AG08395 (cell line): ENCODE data around the gene MTPN.

Experiments used
- DNase-seq: peaks from one replicate; pipeline ENCODE4 v3.0.0; 2012; ENCODE audit warnings: mixed read lengths, low spot score

Gene MTPN, protein sequence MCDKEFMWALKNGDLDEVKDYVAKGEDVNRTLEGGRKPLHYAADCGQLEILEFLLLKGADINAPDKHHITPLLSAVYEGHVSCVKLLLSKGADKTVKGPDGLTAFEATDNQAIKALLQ

DNA sequence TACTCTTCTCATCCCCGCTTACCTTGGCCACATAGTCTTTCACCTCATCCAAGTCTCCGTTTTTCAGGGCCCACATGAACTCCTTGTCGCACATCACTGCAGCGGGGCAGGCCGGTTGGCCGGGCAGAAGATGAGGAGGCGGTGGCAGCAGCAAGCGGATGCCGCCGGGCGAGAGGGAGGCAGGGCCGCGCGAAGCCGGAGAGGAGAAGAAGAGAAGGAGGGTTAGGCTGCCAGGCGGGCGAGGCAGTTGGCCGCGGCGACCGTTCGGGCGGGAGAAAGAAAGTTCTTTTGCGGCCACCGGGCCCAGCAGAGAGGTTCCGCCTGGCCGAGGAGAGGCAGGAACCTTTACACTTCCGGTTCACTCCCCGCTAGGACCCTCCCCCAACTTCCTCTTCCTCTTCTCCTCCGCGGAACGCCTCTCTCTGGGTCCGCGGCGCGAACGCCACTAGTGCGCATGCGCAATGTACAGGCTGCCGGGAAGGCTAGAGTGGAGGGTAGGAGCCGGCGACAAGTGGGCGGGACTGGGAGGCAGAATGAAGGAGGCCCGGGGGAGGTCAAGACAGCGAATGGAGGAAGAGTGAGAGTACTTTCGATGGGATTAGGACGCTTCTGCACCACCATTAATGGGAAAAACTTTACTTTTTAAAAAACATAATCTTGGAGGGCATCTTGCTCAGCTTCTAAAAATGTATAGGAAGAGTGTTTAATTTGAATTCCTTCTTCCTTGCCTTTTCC is at the start of gene MTPN:
Gene MTPN, minus strand, starts transcription at position 353 of the 735 bp plus-strand sequence. Its CDS starts 259 bp downstream, at position 94.
- DNase-seq = peak; percentile 98

DNA sequence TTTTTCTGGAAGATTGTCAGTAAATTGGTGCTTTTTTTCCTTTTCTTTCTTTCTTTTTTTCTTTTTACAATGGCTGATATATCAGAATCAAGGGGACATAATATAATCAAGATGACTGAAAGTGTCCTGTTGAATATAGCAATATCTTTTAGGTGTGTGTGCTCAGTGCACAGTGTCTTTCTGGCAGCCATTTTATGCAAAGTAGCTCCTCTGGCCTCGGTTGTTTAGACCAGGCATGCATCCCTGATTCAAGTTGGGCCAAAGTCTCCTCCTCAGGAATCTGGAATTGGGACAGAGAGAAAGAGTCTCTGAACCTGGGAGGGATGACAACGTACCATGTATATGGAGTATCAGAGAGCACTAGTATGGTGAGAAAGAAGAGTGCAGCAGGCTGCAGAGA is 49.0 kb upstream of the MTPN start:
- DNase-seq = no peak

DNA sequence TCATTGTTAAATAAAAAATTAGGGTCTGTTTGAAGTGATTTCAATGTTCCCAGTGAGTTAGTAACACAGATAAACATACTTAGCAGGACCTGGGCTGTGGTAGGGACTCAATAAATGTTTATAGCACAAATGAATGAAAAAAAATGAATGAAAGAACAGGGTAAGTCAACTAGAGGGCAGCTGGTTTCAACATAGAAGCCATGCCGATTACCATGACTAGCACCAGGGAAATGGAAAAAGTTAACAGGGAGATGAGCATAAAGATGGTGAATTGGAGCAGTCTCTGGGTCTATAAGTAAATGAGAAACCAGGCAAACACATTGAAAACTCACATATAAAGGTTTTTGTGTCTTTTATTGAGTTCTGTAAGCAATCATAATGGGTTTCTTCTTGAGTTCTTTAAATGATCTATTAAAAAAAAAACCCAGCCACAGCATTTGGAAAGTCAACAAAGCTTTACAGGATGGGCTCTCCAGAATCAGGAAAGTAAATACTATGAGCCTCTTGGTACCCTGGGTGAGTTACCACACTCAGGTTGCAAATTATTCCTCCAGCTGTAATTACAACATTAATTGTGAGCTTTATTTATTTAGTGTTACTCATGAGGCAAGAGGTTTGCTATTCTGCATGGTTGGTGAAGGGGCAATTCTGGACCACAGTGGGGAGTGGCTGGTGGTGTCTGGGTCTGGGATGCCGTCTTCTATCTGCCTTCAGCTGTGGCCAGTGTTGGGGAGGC is 46.1 kb upstream of the MTPN start:
- no peak for DNase-seq

DNA sequence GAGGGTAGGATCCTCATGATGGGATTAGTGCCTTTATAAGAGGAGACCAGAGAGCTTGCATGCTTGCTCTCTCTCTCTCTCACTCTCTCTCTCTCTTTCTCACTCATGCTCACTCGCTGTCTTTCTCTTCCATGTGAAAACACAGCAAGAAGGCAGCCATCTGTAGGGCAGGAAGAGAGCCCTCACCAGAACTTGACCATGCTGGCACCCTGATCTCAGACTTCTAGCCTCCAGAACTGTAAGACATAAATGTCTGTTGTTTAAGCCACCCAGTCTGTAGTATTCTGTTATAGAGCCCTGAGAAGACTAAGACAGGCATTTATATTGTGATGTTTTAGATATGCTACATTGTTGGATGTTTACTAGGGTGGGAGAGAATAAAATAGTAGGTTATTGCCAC is 43.4 kb upstream of the MTPN start:
- DNase-seq = no peak

DNA sequence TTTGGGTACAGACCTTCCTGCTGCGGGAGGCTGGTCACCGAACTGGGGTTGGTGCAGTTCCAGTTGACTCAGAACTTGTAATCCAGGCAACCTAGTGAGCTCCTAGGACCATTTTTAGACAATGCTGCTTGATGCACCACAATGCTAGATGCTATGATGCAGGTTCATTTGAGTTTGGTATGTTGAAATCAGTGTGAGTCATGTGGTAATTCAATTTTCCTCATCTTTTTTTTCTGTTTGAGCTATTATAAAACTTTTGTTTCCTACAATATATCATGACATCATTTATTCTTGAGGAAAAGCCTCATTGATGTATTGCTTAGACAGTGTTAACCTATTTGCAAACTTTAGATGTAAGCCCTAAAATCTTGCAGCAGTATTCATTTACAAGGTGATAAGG is 40.9 kb upstream of the MTPN start:
- DNase-seq = peak; percentile 21

DNA sequence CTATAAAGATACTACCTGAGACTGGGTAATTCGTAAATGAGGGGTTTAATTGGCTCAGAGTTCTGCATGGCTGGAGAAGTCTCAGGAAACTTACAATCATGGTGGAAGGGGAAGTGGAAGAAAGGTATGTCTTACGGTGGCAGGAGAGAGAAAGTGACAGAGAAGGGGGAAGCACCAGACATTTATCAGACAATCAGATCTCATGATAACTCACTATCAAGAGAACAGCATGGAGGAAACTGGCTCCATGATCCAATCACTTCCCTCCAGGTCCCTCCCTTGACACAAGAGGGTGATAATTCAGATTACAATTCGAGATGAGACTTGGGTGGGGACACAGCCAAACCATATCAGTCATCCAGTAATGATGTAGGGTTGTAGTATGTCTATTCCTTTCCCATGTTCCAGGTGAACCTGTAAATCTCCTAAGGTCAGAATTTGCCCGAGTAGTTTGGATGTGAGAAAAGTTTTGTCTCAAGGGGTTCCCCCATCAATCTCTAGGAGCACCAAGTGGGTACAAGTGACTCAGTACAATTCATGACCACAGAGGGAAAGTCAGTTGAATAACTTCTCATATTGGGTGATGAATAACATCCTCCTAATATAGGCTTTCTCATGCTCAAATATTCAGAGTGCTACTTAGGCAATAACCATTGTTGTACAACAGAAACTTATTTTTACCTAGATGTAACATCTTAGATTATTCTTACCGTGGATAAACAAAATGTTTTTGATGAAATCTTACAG is 39.7 kb upstream of the MTPN start:
- no peak for DNase-seq

DNA sequence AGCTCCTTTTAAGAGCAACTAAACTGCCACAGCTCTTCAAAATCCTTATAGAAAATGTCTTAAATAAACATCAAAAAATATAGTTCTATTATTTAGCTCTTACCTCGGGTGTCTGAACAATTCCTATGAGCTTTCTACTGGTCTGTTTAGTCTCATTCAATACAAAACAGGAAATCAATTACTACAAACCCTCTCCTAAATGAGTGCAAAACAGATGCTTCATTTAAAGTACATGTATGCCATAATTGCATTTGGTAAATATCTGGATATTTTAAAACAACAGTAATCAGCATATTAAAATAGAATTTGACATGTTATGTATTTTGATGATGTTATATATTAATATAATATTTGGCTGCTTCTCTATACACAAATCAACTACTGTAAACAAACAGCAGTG is 38.5 kb upstream of the MTPN start:
- no peak for DNase-seq

DNA sequence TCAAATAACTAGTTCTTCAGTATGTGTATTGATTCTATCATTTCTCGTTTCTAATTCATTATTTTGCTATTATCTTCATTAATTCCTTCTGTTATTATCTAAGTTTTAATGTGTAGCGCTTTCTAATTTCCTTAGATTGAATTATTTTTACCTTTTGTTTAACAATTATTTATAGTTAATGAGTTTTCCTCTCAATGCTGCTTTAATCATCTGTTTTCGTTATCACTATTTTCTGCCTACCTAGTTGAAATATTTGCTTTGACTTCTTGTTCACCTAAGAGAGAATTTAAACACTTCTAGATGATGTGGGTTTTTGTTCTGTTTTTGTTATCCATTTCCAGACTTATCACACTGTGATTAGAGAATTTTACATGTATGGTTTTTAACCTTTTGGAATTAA is 37.5 kb upstream of the MTPN start:
- no peak for DNase-seq

DNA sequence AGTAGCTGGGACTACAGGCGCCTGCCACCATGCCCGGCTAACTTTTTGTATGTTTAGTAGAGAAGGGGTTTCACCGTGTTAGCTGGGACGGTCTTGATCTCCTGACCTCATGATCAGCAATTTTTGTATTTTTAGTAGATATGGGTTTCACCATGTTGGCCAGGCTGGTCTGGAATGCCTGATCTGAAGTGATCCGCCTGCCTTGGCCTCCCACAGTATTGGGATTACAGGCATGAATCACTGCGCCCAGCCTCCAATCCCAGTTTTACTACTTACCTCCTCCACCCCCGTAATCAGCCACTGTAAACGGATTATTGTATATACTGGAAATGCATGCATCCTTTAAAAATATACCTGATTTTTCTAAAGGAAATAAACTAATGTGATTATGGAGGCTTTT is 35.1 kb upstream of the MTPN start:
- DNase-seq = no peak

DNA sequence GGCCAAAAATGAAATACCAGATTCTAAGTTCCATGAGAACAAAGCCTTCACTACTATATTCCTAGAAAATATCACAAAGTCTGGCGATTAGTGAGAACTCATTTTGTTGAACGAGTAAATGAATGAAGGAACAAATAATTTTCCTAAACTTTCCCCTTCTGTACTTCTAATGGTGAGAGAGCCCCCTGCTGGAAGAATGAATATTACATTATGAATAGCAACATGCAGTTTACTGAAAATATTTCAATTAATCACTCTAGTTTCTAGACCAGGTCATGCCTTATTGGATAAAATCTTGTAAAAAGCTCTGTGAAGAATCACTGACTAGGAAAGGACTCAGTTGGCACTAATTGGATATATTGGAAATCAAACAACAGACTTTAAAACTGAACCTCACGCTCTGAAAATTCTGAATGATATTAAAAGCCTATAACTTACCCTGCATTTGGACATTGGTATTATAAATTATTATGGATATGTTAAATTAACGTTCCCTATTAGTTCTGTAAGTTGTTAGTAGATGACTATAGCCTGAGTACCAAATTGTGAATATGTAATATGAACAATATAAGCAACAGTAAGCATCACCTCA is 32.4 kb upstream of the MTPN start:
- peak; percentile 46 for DNase-seq

DNA sequence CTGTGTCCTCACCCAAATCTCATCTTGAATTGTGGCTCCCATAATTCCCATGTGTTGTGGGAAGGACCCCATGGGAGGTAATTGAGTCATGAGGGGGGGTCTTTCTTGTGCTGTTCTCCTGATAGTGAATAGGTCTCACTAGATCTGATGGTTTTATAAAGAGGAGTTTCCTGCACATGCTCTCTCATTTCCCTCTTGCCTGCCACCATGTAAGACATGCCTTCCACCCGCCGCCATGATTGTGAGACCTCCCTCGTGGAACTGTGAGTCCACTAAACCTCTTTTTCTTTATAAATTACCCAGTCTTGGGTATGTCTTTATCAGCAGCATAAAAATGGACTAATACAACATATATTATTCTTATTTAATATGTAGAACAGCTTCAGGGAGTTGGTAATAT is 29.0 kb upstream of the MTPN start:
- DNase-seq = no peak

DNA sequence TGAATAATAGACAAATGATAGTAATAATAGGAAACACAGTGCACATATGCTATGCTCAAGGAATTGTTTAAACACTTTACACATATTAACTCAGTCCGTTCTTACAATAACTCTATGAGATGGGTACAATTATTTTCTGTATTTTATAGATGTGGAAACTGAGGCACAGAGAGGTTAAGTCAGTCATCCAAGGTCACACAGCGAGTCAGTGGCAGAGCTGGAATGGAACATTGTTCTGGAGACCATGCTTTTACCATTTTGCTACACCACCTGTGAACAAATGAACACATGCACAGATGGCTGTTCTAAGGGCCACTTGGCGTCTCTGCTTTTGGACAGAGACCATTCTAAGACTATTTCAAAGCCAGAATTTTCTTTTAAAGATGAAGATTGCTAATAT is 26.9 kb upstream of the MTPN start:
- DNase-seq = no peak

DNA sequence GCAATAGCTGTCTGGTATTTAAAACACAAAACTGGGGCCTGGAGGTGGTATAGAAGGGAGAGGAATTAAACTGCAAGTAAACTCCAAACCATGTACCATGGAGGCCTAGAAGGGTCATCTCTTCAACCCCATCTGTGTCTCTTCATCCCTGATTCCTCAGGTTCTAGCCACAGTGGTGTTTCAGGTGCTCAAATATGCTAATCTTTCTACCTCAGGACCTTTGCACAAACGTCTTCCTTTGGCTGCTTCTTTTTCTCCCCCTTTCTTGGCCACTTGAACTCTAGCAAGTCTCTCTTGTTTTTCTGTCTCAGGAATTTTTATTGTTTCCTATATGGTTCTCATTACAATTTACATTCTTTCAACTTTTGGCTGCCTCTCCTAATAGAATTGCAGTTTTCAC is 25.6 kb upstream of the MTPN start:
- no peak for DNase-seq

DNA sequence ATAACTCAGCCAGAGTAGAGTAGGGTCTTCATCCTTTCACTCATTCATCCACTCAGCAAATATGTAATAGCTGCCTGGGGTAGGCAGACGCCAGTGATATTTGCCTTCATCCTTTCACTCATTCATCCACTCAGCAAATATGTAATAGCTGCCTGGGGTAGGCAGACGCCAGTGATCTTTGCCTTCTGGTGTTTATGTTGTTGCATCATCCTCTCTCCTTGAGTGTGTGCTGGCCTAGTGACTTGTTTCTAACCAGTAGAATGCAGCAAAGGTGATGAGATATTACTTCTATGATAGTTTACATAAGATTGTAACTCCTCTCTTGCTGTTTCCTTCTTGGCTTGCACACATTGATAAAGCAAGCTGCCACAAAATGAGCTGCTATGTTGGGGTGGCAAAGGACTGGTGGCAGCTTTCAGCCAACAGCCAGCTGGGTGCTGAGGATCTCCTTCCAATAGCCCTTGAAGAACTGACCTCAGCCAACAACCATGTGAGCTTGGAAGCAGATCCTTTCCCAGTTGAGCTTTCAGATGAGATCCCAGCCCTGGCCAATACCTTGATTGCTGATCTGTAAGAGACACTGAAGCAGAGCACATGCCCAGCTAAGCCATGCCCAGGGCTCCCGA is 23.2 kb upstream of the MTPN start:
- DNase-seq = no peak

DNA sequence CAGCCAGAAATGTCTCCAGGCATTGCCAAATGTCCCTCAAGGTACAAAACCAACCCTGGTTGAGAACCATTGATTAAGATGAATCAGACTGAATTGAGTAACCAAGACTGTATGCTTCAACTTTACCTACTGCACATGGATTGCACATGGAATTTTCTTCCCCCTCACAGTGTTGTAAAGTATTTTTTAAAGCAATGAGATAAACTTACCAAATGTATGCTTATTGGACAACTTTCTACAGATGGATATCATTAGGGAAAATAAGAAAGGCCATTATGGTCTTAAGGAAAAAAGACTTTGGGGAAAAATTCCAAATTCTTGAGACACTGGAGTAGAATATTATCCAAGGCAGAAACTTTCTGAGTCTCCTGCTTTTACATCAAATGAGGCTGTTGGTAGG is 20.9 kb upstream of the MTPN start:
- no peak for DNase-seq

DNA sequence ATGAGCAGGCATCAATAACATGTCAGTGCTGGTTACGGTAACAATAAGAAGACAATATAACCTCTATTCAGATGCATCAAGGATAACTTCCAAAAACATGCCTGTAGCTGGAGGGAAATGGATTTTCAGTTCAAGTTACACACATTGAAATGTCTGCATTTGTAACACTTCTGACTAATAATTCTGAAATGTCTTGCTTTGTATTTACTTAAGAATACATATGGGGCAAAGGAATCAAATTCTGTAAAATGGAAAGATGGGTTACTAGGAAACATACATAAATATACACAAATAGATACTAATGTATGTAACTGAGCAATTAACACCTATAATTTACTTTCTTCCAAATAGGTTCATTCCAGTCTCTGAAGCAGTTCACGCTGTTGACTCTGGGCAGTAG is 18.6 kb upstream of the MTPN start:
- DNase-seq = no peak

DNA sequence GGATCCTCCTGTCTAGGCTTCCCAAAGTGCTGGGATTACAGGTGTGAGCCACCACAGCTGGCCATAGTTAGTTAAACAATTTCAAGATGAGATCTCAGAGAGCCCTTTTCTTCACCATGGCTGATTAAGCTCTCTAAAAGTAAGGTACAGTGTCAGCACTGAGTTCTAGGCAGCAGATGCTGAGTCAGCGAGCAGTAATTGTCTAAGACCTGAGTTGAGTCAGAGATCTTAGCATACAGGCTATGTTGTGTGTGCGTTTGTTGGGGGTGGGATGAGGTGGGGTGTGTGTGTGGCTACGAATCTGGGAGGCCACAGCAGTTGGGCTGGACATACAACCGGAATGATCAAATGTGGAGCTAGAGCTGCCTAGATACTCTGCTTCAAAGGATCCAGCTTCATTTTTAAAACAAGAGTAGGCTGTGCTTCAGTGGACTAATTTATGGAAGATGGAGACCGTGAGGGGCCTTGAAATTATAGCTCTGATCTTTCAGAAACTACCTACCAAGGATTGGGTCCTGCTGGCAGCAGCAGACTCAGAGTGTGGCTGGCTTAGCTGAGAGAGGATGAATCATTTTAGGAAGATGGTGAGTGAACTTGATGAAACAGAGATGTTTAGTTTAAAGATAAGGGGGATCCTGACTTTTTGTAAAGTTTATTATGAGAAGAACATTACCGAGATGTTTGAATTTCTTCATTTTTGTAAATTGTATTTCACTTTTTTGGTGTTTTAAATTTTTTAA is 17.5 kb upstream of the MTPN start:
- no peak for DNase-seq

DNA sequence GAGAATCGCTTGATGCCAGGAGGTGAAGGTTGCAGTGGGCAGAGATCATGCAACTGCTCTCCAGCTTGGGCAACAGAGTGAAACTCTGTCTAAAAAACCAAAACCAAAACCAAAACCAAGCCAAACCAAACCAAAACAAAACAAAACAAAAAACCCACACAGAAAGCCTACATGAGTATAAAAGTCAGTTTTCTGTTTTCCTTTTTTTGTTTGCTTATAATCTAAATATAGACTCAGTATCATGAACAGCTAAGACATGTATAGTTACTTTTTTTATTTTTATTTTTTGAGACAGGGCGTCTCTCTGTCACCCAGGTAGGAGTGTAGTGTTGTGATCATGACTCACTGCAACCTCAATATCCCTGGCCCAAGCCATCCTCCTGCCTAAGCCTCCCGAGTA is 16.8 kb upstream of the MTPN start:
- DNase-seq = no peak

DNA sequence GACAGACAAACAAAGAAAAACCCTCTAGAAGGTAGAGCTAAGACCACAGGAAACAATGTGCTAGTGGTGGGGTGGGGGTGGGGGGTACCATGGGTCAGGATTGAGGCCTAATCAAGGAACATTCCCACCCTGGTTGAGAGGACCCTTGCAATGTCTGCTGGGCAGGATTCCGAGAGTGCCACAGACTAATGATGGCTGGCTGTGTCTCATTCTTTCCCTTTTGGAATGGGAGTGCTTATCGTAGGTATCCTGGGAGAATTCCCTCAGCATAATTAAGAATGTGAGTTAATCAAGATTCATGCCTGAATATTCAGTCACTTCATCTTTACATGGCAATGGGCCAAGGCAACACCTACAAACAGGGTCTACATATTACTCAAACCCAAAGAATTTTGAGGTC is 14.7 kb upstream of the MTPN start:
- DNase-seq = no peak

DNA sequence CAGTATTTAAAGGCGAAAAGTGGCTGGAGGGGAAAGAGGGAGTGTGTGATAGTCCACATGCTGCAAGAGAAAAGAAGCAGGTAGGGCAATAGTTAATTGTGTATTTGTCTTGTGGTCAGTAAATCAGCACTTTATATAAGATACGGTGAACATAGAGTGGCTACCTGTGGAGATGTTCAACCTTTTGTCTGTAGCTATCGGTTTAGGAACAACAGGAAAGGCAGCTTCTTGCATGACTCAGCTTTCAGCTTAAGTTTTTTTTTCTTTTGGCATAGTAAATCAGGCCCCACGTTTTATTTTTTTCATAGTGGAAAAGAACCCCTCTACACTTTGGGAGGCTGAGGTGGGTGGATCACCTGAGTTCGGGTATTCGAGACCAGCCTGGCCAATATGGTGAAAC is 14.2 kb upstream of the MTPN start:
- DNase-seq = no peak

DNA sequence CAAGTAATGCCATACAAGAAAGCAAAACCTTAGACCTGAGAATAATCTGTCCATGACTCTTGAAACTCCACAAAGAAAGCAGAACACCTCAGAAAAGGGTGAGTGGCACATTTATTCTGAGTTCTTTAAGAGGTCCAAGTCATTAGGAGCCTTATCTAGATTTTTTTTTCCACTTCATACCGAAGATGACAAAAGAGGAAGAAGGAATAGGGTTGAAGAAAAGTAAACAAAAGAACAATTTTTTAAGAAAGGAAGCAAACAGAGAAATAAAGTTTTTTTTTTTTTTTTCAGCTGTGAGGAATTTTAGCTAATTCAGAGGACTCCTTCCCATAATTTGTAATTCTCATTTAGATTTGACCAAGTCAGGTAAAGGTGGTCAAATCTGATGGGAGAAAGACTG is 13.1 kb upstream of the MTPN start:
- DNase-seq = no peak
